GM19438 (cell line): ENCODE data around the gene KLHDC3.
A peak's percentile ranks its signal among the peaks of the same experiment; 100 is the strongest.
"Not testable (repeated sequence)": the region's sequence is repeated elsewhere in the genome, so short reads cannot be mapped to it uniquely, and the experiment has no call there.

Experiments
- ATAC-seq: cut with Tn5 transposase; IDR thresholded peaks from one replicate; pipeline ENCODE4 v1.9.1; 2021; ENCODE audit warnings: low read depth; ENCODE audit not compliant: unreplicated experiment

Gene KLHDC3

DNA sequence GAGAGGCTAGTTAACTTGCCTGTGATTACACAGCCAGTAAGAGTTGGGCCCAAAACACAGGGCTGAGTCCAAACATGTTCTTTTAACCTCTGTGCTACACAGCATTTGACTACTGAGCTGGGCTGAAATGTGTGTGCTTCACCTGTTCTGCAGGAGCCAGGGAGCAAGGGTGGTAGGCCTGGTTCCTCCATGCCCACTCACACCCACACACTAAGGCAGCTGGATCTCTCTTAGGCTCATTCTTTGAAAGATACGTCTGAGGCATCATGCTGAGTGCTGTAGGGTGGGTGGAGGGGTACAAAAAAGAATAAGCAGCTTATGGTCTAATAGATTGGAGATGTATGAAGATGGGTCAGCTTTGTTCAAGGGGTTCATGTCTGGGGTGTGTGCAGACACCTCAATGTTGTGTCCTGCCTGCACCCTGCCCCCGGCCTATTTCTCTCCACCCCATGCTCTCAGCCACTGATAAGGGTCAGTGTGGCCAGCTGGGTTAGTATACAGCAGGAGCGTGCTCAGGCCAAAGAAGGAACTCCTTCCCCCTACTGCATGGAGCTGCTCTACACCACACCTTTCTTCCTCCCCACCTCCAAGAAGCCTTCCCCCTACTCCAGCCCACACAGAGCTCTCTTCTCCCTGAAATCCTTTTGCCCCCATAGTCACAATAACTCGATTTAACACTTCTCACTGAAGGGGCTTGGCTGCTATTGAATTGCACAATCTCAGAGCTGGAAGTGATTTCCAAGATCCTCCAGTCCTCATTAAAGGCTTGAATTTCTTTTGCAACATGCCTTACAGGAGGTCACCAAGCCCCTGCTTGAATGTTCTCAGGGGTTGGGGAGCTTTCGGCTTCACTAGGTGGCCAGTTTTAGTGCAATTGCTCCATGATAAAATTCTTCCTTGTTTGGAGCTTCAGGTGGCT is 26.3 kb upstream of the KLHDC3 start:
- no peak for ATAC-seq

DNA sequence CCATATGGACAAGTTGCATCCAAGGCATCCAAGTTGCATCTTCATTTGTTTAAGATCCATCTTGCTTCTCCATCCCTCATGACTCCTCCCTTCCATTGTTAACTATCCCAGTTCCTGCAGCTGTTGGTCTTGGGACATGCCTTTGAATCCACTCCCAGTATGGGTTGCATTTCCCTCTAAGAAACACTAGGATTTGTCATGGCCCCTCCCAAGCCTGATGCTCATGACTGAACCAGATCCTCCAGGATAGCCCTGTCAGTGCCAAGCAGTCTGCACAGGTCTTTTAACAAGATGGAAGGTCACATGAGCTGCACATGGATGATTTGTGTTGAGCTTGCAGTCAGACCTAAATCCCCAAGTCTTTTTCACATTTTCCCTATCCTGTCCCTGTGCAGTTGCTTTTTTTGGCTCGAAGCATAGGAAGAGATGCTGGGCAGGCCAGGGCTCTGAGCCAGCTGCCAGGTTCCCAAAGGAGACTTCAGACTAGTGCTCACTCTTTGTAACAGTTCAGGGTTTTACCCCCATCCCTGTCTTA is 25.5 kb upstream of the KLHDC3 start:
- ATAC-seq, result no peak

GRCh38 chr6:42989923-42990322 is 24.1 kb upstream of the KLHDC3 start:
- no peak for ATAC-seq

DNA sequence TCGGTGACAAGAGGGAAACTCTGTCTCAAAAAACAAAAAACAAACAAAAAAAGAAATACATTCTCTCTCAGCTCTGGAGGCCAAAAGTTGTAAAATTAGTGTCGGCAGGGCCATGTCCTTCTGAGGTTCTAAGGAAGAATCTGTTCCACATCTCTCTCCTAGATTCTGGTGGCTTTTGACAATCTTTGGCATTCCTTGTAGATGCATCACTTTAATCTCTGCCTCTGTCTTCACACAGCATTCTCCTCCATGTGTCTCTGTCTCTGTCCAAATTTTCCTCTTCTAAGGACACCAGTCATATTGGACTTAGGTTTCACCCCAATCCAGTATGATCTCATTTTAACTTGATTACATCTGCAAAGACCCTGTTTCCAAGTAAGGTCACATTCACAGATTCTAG is 20.6 kb upstream of the KLHDC3 start:
- ATAC-seq, result no peak

DNA sequence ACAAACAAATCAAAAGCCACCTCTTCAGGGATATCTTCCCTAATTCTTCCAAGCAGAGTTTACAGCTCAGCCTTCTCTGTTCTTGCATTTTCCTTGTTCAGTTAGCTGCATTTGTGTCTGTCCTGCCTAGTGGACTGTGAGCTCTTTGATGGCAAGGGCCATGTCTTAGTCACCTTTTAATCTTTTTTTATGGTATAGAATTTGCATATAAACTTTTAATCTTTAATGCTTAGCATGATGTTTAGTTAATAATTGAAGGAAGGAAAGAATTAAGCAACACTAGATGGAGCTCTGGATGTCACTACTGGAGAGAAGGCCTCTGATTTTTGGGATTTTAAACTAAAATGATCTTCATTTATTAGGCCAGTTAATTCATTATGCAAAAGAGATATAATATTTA is 17.5 kb upstream of the KLHDC3 start:
- ATAC-seq, result no peak

DNA sequence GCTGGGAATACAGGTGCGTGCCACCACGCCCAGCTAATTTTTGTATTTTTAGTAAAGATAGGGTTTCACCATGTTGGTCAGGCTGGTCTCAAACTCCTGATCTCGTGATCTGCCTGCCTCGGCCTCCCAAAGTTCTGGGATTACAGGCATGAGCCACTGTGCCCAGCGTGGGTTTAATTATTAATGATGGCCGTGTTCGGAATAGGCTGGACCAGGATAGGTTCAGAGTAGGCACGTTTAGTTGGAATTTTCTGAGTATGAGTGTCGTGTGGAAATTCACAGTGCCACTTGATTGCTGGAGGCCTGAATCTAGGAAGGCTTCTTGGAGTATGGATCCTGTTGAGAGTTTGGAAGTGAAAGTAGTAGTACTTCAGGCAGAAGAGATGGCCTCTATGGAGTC is 15.8 kb upstream of the KLHDC3 start:
- not testable (repeated sequence) for ATAC-seq

- no peak for ATAC-seq
These were observed 12.2 kb upstream of the KLHDC3 start for GRCh38 chr6:43001843-43002242.

GRCh38 chr6:43005844-43006243 is 8.2 kb upstream of the KLHDC3 start:
- ATAC-seq, result no peak

DNA sequence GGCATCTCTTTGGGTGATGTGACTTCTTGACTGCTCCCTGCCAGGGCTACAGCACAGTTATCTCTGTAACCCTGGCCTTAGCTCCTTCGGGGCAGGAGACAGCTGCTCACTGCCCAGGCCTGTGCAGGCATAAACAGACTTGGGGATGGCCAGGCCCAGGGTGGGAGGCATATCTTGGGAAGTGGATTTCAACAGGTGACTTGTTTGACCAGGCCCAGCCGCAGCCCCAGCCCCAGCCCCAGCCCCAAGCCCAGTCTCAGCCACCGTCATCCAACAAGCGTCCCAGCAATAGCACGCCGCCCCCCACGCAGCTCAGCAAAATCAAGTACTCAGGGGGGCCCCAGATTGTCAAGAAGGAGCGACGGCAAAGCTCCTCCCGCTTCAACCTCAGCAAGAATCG is 7.8 kb upstream of the KLHDC3 start:
- no peak for ATAC-seq

DNA sequence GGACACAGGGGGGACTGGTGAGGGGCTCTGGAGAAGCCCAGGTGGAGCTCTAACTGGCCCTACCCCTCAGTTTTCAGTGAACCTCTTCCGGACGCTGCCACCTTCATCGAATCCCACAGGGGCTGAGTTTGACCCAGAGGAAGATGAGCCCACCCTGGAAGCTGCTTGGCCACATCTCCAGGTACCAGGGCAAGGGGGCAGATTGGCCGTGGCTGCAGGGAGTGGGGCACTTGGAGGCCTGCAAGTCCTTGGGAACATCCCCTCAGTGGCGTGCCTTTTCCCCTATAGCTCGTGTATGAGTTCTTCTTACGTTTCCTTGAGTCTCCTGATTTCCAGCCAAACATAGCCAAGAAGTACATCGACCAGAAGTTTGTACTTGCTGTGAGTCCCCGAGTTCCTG is 6.9 kb upstream of the KLHDC3 start:
- no peak for ATAC-seq

GRCh38 chr6:43009124-43009523 is 4.9 kb upstream of the KLHDC3 start:
- ATAC-seq, result no peak

- no peak for ATAC-seq
These were observed 2.8 kb upstream of the KLHDC3 start for GRCh38 chr6:43011207-43011606.

DNA sequence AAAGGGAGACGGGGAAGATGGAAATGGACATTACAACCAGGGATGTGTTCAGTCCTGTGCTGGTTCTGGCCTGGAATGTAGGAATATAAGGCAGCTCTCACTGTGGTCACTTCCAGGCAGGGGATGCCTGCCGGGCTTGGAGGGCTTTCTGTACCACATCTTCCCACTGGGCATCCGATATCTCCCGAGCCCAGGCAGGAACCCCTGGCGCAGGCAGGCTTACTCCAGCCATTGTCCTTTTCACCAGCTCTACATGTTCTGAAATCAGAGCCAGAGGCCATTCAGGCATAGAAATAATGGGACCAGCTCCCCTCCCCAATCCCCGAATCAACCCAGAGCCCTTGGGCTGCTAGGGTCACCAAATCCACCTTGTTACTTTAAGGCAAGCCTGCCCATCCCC is 1.7 kb upstream of the KLHDC3 start:
- ATAC-seq, result no peak

DNA sequence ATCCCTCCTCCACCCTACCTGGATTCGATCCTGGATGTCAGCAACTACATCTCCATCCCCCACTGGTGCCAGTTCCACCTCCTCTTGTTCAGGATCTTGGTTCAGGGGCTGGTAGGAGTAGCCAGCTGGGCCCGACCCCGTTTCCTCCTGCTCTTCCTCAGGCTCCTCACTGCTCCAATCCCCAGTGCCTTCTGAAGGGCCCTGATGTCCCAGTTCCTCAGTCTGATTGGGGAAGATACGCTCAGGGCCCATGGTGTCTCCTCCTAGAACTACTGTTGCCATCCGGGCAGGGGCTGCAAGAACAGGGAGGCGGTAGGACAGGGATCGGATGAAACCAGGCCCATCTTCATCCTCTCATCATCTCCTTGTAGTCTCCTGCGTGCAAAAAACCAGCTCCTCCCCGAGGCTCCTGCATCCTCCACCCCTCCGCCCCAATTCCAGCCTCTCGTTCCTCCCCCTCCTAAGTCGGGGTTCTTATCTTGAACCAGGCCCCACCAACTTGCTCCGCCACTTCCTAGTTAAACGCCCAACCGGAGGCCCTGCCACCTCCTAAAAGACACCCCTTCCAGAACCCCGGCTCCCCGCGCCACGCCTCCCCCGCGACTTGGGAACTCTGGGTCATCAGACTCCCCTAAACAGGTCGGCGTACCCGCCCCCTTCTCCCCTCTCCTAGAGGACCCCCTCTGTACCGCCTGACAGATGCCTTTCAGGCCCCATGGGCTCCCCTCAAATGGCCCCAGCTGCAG is 779 bp upstream of the KLHDC3 start:
- peak; percentile 13 for ATAC-seq

- no peak for ATAC-seq
These were observed 423 bp downstream of the KLHDC3 start for GRCh38 chr6:43014434-43014909.

DNA sequence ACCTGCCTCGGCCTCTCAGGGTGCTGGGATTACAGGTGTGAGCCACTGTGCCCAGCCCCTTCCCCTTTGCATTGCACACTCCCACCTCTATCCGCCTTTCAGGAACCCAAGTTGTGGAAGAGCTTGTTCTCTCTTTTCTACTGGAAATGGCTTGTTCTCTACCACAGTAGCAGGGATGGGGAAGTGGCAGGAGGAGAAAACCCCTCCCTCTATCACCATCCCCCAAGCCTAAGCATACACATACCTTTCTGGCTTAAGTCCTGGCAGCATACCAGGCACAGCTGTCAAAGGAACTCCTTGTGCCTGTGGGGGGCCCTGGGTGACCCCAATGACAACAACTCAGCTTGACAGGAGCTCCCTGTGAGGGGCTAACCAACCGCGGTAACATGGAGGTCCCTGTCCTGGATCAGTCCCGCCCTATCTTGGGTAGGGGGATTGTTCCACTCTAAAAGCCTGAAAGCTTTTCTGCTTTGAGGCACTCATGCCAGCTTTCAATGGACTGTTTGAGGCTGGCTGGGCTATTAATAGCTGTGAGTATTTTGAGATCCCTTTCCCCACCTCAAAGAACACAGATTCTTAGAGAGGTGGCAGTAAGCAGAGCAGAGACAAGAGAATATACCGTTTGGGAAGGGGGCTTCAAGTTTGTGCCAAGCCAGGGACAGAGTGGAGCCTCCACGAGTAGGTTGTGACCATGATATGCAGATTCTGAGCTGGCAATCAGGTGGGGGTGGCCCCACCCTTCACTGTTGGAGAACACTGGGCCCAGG is 2.3 kb downstream of the KLHDC3 start:
- ATAC-seq, result no peak

- no peak for ATAC-seq
These were observed 2.9 kb downstream of the KLHDC3 start for GRCh38 chr6:43016943-43017334.

GRCh38 chr6:43019152-43019551 is 5.1 kb downstream of the KLHDC3 start:
- ATAC-seq, result no peak

- no peak for ATAC-seq
These were observed 6.1 kb downstream of the KLHDC3 start for GRCh38 chr6:43020052-43020705.

DNA sequence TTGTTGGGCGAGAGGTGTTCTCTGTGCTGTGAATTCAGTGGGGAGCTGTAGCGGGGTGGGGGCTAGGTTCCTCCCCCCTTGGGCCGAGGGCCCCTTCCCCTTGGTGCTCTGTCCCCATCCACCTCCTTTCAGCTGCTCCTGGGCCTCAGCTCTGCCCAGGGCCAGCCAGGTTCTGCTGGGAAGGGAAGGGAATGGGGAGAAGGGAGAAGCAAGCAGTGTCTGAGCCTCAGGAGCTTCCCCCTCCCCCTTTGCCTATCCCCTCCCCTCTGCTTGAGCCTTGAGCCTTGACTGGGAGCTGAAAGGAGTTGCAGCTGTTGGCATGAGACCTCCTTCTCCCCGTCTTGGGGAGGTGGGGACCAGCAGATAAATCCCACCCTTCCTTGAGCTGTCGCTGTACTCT is 6.8 kb downstream of the KLHDC3 start:
- no peak for ATAC-seq
